Activated T-cell treated with anti-CD3 and anti-CD28 coated beads, Interleukin-2, amount 50 U/mL, for 72 hours (primary cell): ENCODE results near the gene FLVCR1. TPM values are rescaled to one million over a fixed set of nuclear protein-coding genes. Genes with fewer than 3 reads are reported as not detected.
"Not testable (repeated sequence)": the region's sequence is repeated elsewhere in the genome, so short reads cannot be mapped to it uniquely, and the experiment has no call there.

ENCODE experiments used
- ATAC-seq, 2 donors: fragments of 150-1000 bp; cut with Tn5 transposase; replicated peaks in 1 of 2; 2 replicates each; pipeline ENCODE4 v1.10.0; 2021; ENCODE audit warnings: moderate library complexity in 2 of 2, mild to moderate bottlenecking in 1 of 2
- DNase-seq, 2 donors: peaks; one replicate each; pipeline ENCODE4 v3.0.0; 2021 to 2022; ENCODE audit warnings: mixed read lengths in 1 of 2
- H3K27ac Mint-ChIP-seq: one replicate; pipeline ENCODE4 v1.8.0; 2022; ENCODE audit warnings: mild to moderate bottlenecking, moderate library complexity, mixed read lengths
- H3K27me3 Mint-ChIP-seq: one replicate; pipeline ENCODE4 v1.8.0; 2022; ENCODE audit warnings: low read depth, mixed read lengths
- H3K36me3 Mint-ChIP-seq, 2 donors: one replicate each; pipeline ENCODE4 v1.8.0; 2022; ENCODE audit warnings: mixed read lengths in 2 of 2, mild to moderate bottlenecking in 1 of 2; ENCODE audit not compliant: insufficient read depth in 2 of 2
- H3K4me1 Mint-ChIP-seq: one replicate; pipeline ENCODE4 v1.8.0; 2022; ENCODE audit warnings: low read depth, mixed read lengths
- H3K4me3 Mint-ChIP-seq, 2 donors: one replicate each; pipeline ENCODE4 v1.8.0; 2022; ENCODE audit warnings: mild to moderate bottlenecking in 2 of 2, mixed read lengths in 2 of 2, moderate library complexity in 2 of 2
- H3K9me3 Mint-ChIP-seq, 2 donors: one replicate each; pipeline ENCODE4 v1.8.0; 2022; ENCODE audit warnings: mixed read lengths in 2 of 2
- total RNA-seq, 2 donors: library from RNA; stranded (reverse); gene quantifications; one replicate each; pipeline ENCODE4 v1.2.3, GENCODE V29; 2022

Gene FLVCR1
- total RNA-seq, 2 donors from 2014 or later = 9.5 to 15.7 TPM

GRCh38 chr1:212871976-212872375, 13.9 kb downstream of the FLVCR1 start:
- H3K4me1 Mint-ChIP-seq = no peaks in the 10 kb centered on the region
- DNase-seq (no peak), ATAC-seq (no peak)
- peaks cover 11 to 27% of the 10 kb centered on the region in 2 donors for H3K36me3 Mint-ChIP-seq
- H3K4me3 Mint-ChIP-seq = no peak overlapping the region
- H3K27ac Mint-ChIP-seq = no peak overlapping the region
- H3K9me3 Mint-ChIP-seq = no peaks in the 10 kb centered on the region
- no peaks in the 10 kb centered on the region for H3K27me3 Mint-ChIP-seq

- no peaks in the 10 kb centered on the region for H3K4me1 Mint-ChIP-seq
- no peaks in the 10 kb centered on the region for H3K9me3 Mint-ChIP-seq
- peak overlapping the region; percentile 48 for H3K27ac Mint-ChIP-seq
- H3K27me3 Mint-ChIP-seq = no peaks in the 10 kb centered on the region
- no peak overlapping the region for H3K4me3 Mint-ChIP-seq
- ATAC-seq = no peak
- DNase-seq = no peak
- peaks cover 11 to 32% of the 10 kb centered on the region in 2 donors for H3K36me3 Mint-ChIP-seq
Measured at GRCh38 chr1:212873518-212873917, 15.4 kb downstream of the FLVCR1 start.

- H3K27me3 Mint-ChIP-seq = no peaks in the 10 kb centered on the region
- no peaks in the 10 kb centered on the region for H3K9me3 Mint-ChIP-seq
- ATAC-seq (no peak), DNase-seq (no peak)
- H3K4me1 Mint-ChIP-seq = no peaks in the 10 kb centered on the region
- H3K4me3 Mint-ChIP-seq = no peak overlapping the region
- H3K36me3 Mint-ChIP-seq = peaks cover 10 to 30% of the 10 kb centered on the region in 2 donors
- no peak overlapping the region for H3K27ac Mint-ChIP-seq
Measured at GRCh38 chr1:212878418-212878817, 20.3 kb downstream of the FLVCR1 start.

DNA sequence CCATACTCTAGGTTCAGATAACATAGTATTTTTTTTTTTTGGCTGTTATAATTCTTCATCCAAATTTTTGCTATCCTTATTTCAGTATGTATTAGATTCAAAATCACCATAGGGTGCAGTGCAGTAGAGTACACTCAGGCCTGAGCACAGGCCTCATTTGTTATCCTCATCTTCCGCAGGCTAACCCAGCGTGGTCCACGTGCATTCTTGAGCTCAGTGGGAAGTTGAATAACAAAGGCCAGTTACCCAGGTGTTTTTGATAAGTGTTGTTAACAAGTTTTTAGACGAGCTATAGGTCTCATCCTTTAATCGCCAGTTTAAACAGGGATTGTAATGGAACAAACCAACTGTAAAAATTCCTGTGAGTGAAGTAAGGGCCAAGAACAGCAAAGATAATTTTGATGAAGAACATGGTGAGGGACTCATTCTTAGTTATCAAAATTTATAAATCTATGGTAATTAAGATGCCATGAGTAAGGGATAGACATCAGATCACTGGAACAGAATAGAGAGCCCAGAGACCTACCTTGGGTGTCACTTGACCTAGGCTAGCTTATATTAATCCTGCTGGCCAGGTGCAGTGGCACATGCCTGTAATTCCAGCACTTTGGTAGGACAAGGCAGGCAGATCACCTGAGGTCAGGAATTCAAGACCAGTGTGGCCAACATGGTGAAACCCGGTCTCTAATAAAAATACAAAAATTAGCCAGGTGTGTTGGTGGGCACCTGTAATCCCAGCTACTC, 22.0 kb downstream of the FLVCR1 start:
- H3K4me3 Mint-ChIP-seq = no peak overlapping the region
- no peaks in the 10 kb centered on the region for H3K4me1 Mint-ChIP-seq
- ATAC-seq (no peak), DNase-seq (no peak)
- peaks cover 6 to 25% of the 10 kb centered on the region in 2 donors for H3K36me3 Mint-ChIP-seq
- no peak overlapping the region for H3K27ac Mint-ChIP-seq
- H3K9me3 Mint-ChIP-seq = no peaks in the 10 kb centered on the region
- no peaks in the 10 kb centered on the region for H3K27me3 Mint-ChIP-seq

GRCh38 chr1:212884592-212884991, 26.5 kb downstream of the FLVCR1 start:
- Mint-ChIP-seq H3K4me3 (no peak overlapping the region), H3K27me3 (no peaks in the 10 kb centered on the region), H3K27ac (no peak overlapping the region), H3K9me3 (no peaks in the 10 kb centered on the region), H3K4me1 (no peaks in the 10 kb centered on the region), H3K36me3 (peaks cover 0 to 20% of the 10 kb centered on the region in 2 donors)
- DNase-seq (no peak), ATAC-seq (no peak)

DNA sequence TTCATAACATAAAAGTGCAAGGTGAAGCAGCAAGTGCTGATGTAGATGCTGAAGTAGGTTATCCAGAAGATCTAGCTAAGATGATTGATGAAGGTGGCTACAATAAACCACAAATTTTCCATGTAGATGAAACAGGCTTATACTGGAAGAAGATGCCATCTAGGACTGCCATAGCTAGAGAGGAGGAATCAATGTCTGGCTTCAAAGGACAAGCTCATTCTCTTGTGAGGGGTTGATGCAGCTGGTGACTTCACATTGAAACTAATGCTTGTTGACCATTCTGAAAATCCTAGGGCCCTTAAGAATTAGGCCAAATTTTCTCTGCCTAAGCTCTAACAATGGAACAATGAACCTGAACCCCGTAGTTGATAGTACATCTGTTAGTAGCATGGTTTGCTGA, 34.0 kb downstream of the FLVCR1 start:
- H3K9me3 Mint-ChIP-seq = no peaks in the 10 kb centered on the region
- ATAC-seq (no peak), DNase-seq (no peak)
- H3K4me1 Mint-ChIP-seq = no peaks in the 10 kb centered on the region
- no peak overlapping the region for H3K4me3 Mint-ChIP-seq
- H3K27me3 Mint-ChIP-seq = no peaks in the 10 kb centered on the region
- no peak overlapping the region for H3K27ac Mint-ChIP-seq
- peaks cover 11 to 33% of the 10 kb centered on the region in 2 donors for H3K36me3 Mint-ChIP-seq

DNA sequence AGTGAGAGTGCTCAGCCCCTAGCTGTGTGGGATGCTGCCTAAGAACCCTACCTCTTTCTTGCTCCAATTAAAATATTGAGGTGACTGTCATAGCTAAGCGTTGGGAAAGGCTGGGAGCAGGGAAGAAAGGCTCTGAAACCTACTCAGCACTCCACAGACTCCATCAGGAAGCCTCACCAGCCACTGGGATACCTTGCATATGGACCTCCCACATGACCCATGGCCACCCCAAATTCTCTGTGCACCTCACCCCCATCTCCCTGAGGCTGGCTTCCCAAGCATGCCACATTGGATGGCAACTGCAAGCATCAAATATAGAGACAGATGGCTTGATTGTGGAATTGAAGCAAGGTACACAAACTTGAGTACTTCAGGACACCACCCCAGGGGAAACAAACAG, 41.8 kb downstream of the FLVCR1 start:
- Mint-ChIP-seq H3K9me3 (peaks cover 4 to 18% of the 10 kb centered on the region in 2 donors), H3K27ac (no peak overlapping the region), H3K36me3 (peaks cover 24 to 28% of the 10 kb centered on the region in 2 donors), H3K27me3 (no peaks in the 10 kb centered on the region), H3K4me3 (no peak overlapping the region), H3K4me1 (no peaks in the 10 kb centered on the region)
- no peak for ATAC-seq
- DNase-seq = no peak

DNA sequence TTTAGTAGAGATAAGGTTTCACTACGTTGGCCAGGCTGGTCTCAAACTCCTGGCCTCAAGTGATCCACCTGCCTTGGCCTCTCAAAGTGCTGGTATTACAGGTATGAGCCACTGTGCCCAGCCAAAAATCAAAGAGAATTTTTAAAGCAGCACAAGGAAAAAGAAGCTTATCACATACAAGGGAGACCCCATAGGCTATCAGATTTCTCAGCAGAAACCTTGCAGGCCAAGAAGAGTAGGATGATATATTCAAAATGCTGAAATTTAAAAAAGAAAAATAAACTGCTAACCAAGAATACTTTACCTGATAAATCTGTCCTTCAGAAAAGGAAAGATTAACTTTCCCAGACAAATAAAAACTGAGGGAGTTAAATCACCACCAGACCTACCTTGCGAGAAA, 43.2 kb downstream of the FLVCR1 start:
- H3K4me3 Mint-ChIP-seq = no peak overlapping the region
- peaks cover 19 to 22% of the 10 kb centered on the region in 2 donors for H3K36me3 Mint-ChIP-seq

DNA sequence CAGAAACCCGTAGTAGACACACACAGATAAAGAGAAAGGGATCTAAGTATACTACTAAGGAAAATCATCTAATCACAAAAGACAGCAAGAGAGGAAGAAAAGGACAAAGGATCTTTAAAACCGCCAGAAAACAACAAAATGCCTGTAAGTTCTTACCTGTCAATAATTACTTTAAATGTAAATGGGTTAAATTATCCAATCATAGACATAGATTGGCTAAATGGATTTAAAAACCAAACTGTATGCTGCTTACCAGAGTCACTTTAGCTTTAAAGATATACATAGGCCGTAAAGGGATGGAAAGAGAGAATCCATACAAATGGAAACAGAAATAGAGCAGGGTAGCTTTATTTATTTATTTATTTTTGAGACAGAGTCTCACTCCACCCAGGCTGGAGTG, 44.0 kb downstream of the FLVCR1 start:
- H3K27ac Mint-ChIP-seq = no peak overlapping the region
- H3K36me3 Mint-ChIP-seq = peaks cover 18 to 20% of the 10 kb centered on the region in 2 donors
- peaks cover 4 to 18% of the 10 kb centered on the region in 2 donors for H3K9me3 Mint-ChIP-seq
- DNase-seq (no peak), ATAC-seq (no peak)
- no peak overlapping the region for H3K4me3 Mint-ChIP-seq
- no peaks in the 10 kb centered on the region for H3K27me3 Mint-ChIP-seq
- H3K4me1 Mint-ChIP-seq = no peaks in the 10 kb centered on the region

More for the DNA sequence above, 43.2 kb downstream of the FLVCR1 start:
- DNase-seq = no peak
- Mint-ChIP-seq H3K4me1 (no peaks in the 10 kb centered on the region), H3K27ac (no peak overlapping the region), H3K9me3 (peaks cover 4 to 18% of the 10 kb centered on the region in 2 donors), H3K27me3 (no peaks in the 10 kb centered on the region)
- ATAC-seq = no peak

- DNase-seq (no peak), ATAC-seq (no peak)
- Mint-ChIP-seq H3K36me3 (peaks cover 17 to 20% of the 10 kb centered on the region in 2 donors), H3K4me3 (no peak overlapping the region), H3K9me3 (peaks cover 4 to 18% of the 10 kb centered on the region in 2 donors), H3K27me3 (no peaks in the 10 kb centered on the region), H3K27ac (no peak overlapping the region), H3K4me1 (no peaks in the 10 kb centered on the region)
Measured at GRCh38 chr1:212903664-212904063, 45.6 kb downstream of the FLVCR1 start.

GRCh38 chr1:212908071-212908470, 50.0 kb downstream of the FLVCR1 start:
- H3K9me3 Mint-ChIP-seq, H3K27ac Mint-ChIP-seq, ATAC-seq: not testable (repeated sequence)

DNA sequence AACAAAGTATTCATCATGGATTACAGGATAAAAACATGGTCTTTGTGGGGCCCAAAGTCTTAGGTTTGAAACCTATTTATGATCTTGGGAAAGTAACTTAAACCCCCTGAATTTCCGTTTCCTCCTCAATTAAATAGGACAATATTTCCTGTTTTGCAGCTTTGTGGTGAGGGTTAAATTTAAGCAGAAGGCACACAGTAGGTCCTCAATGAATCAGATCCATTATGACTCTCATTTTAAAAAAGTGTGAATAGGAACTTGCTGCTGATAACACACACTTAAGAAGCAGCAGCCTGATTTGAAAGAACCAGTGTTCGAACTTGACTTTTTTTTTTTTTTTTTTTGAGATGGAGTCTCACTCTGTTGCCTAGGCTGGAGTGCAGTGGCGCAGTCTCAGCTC, 50.9 kb downstream of the FLVCR1 start:
- no peak for ATAC-seq
- DNase-seq = no peak
- Mint-ChIP-seq H3K9me3 (no peaks in the 10 kb centered on the region), H3K27ac (no peak overlapping the region), H3K36me3 (no peaks in the 10 kb centered on the region), H3K4me1 (no peaks in the 10 kb centered on the region), H3K27me3 (no peaks in the 10 kb centered on the region), H3K4me3 (no peak overlapping the region)

More at GRCh38 chr1:212908071-212908470, 50.0 kb downstream of the FLVCR1 start:
- H3K4me1 Mint-ChIP-seq, DNase-seq, H3K36me3 Mint-ChIP-seq, H3K27me3 Mint-ChIP-seq, H3K4me3 Mint-ChIP-seq: not testable (repeated sequence)

GRCh38 chr1:212909652-212910063, 51.6 kb downstream of the FLVCR1 start:
- DNase-seq (no peak), ATAC-seq (no peak)
- H3K4me3 Mint-ChIP-seq = no peak overlapping the region
- no peaks in the 10 kb centered on the region for H3K27me3 Mint-ChIP-seq
- no peak overlapping the region for H3K27ac Mint-ChIP-seq
- no peaks in the 10 kb centered on the region for H3K9me3 Mint-ChIP-seq
- H3K4me1 Mint-ChIP-seq = no peaks in the 10 kb centered on the region
- H3K36me3 Mint-ChIP-seq = no peaks in the 10 kb centered on the region

GRCh38 chr1:212910213-212910612, 52.1 kb downstream of the FLVCR1 start:
- H3K4me1 Mint-ChIP-seq, H3K27ac Mint-ChIP-seq, H3K36me3 Mint-ChIP-seq, H3K9me3 Mint-ChIP-seq, H3K4me3 Mint-ChIP-seq, ATAC-seq, H3K27me3 Mint-ChIP-seq, DNase-seq: not testable (repeated sequence)
